Measurements from ENCODE around the gene PNPO. TPM values are rescaled to one million over a fixed set of nuclear protein-coding genes. Genes with fewer than 3 reads are reported as not detected.

The PNPO gene
- total and polyA plus RNA-seq, 2 of the 13 experiments (the other 11 are each of a cell fraction or from before 2014, with no cell fraction given): 47.9 to 63.3 TPM

DNA sequence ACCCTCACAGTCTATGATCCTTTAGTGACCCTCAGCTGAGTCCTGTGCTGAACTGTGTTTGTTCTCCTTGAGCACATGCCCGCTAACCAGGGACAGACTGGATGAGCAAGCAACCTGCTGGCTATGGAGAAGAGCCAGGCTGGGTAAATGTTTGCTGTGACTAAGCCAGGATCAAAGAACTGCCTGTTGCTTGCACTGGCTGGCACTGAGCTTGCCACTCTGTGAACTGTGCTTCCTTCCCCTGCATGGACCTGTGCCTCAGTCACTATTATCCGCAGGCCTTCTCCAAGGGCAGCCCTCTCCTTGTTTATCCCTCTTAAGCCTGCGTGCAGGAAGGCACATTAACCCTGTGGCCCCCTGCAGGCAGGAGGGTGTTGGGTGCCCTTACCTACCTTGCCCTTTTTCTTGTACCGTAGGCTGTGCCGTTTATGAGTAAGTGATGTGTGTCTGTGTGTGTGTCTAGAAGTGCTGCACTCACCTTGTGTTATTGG, 7.4 kb downstream of the PNPO start (continued):
- TF ChIP-seq ADNP (CRISPR knock-in tag; IDR thresholded peaks at IDR 0.05) (no peak), ZNF75D (CRISPR knock-in tag; IDR thresholded peaks at IDR 0.05; ENCODE audit: borderline replicate concordance) (no peak; the same call in 1 of the 2 replicates), ELF4 (CRISPR knock-in tag; IDR thresholded peaks at IDR 0.05; ENCODE audit: borderline replicate concordance) (no peak), ZNF841 (CRISPR knock-in tag; IDR thresholded peaks at IDR 0.05; ENCODE audit: borderline replicate concordance) (no peak), ZNF24 (IDR thresholded peaks at IDR 0.05) (no peak), ZNF569 (CRISPR knock-in tag; IDR thresholded peaks at IDR 0.05; ENCODE audit: borderline replicate concordance) (no peak), TBX2 (CRISPR knock-in tag; IDR thresholded peaks at IDR 0.05; ENCODE audit: borderline replicate concordance) (peak; percentile 8; the same call in 1 of the 2 replicates), CENPX (CRISPR knock-in tag; IDR thresholded peaks at IDR 0.05) (no peak), ESRRA (CRISPR knock-in tag; IDR thresholded peaks at IDR 0.05; ENCODE audit: low read depth) (0 out of 2 replicates have a peak, but pooled peaks have one; percentile 43), ZNF451 (CRISPR knock-in tag; IDR thresholded peaks at IDR 0.05) (no peak), ZFP1 (CRISPR knock-in tag; IDR thresholded peaks at IDR 0.05) (no peak), TARDBP (CRISPR knock-in tag; IDR thresholded peaks at IDR 0.05) (0 out of 2 replicates have a peak, but pooled peaks have one; percentile 7), PCBP1 (IDR thresholded peaks at IDR 0.05; ENCODE audit: borderline replicate concordance, low read depth, low read length) (no peak), MAFK (conservative IDR thresholded peaks at IDR 0.05 in 1 of 2, IDR thresholded peaks at IDR 0.05 in 1 of 2; ENCODE audit: low read length in 2 of 2) (peak in 1 of 2 experiments; percentile 49; a peak in 2 of 4 replicates), NFE2 (CRISPR knock-in tag; IDR thresholded peaks at IDR 0.05) (no peak), ZC3H13 (CRISPR knock-in tag; IDR thresholded peaks at IDR 0.05) (peak; percentile 63; the same call in 1 of the 2 replicates), ZNF589 (CRISPR knock-in tag; conservative IDR thresholded peaks at IDR 0.05) (peak; percentile 71; the same call in 1 of the 2 replicates), NFKBIZ (CRISPR knock-in tag; IDR thresholded peaks at IDR 0.05) (peak; percentile 69; the same call in 1 of the 2 replicates), CCDC6 (CRISPR knock-in tag; IDR thresholded peaks at IDR 0.05) (no peak), SIN3A (IDR thresholded peaks at IDR 0.05; ENCODE audit: borderline replicate concordance, low read depth, low read length) (no peak), ZNF496 (CRISPR knock-in tag; IDR thresholded peaks at IDR 0.05; ENCODE audit: insufficient replicate concordance) (no peak)
- TF ChIP-seq, protein P1, sequence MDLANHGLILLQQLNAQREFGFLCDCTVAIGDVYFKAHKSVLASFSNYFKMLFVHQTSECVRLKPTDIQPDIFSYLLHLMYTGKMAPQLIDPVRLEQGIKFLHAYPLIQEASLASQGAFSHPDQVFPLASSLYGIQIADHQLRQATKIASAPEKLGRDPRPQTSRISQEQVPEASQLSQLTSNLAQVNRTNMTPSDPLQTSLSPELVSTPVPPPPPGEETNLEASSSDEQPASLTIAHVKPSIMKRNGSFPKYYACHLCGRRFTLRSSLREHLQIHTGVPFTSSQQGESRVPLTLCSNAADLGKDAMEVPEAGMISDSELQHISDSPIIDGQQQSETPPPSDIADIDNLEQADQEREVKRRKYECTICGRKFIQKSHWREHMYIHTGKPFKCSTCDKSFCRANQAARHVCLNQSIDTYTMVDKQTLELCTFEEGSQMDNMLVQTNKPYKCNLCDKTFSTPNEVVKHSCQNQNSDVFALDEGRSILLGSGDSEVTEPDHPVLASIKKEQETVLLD (CRISPR knock-in tag; IDR thresholded peaks at IDR 0.05; ENCODE audit: low read depth): 0 out of 2 replicates have a peak, but pooled peaks have one; percentile 46
- TF ChIP-seq, protein P2, sequence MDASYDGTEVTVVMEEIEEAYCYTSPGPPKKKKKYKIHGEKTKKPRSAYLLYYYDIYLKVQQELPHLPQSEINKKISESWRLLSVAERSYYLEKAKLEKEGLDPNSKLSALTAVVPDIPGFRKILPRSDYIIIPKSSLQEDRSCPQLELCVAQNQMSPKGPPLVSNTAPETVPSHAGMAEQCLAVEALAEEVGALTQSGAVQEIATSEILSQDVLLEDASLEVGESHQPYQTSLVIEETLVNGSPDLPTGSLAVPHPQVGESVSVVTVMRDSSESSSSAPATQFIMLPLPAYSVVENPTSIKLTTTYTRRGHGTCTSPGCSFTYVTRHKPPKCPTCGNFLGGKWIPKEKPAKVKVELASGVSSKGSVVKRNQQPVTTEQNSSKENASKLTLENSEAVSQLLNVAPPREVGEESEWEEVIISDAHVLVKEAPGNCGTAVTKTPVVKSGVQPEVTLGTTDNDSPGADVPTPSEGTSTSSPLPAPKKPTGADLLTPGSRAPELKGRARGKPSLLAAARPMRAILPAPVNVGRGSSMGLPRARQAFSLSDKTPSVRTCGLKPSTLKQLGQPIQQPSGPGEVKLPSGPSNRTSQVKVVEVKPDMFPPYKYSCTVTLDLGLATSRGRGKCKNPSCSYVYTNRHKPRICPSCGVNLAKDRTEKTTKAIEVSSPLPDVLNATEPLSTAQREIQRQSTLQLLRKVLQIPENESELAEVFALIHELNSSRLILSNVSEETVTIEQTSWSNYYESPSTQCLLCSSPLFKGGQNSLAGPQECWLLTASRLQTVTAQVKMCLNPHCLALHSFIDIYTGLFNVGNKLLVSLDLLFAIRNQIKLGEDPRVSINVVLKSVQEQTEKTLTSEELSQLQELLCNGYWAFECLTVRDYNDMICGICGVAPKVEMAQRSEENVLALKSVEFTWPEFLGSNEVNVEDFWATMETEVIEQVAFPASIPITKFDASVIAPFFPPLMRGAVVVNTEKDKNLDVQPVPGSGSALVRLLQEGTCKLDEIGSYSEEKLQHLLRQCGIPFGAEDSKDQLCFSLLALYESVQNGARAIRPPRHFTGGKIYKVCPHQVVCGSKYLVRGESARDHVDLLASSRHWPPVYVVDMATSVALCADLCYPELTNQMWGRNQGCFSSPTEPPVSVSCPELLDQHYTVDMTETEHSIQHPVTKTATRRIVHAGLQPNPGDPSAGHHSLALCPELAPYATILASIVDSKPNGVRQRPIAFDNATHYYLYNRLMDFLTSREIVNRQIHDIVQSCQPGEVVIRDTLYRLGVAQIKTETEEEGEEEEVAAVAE (CRISPR knock-in tag; IDR thresholded peaks at IDR 0.05; ENCODE audit: borderline replicate concordance): 0 out of 2 replicates have a peak, but pooled peaks have one; percentile 33
